SH-SY5Y (cell line): ENCODE data around the gene OR6C65.

ENCODE experiments used
- GATA2 ChIP-seq: IDR thresholded peaks from 2 replicates; pipeline ENCODE4 v1.6.1; 2011; ENCODE audit warnings: mild to moderate bottlenecking, low read depth, low read length
- GATA3 ChIP-seq: IDR thresholded peaks from 2 replicates; pipeline ENCODE4 v1.6.1; 2011; ENCODE audit warnings: low read depth, mild to moderate bottlenecking, low read length, moderate library complexity

DNA sequence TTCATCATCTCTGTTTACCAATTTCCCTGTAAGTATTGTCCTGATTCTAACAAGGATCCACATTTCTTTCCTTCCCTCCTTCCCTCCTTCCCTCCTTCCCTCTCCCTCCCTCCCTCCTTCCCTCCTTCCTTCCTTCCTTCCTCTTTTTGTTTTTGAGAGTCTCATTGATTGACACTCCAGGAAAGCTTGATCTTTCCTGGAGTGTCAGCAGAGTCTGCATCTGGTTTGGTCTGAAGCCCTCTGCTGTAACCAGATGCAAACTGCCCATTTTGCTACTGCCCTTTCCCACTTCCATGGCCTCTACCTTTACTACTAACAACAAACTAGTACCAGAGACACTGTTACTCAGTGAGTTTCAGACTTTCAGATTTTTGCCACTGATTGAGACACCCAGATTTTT lies 14.4 kb upstream of the OR6C65 start:
- TF ChIP-seq GATA2: no peak
- no peak for TF ChIP-seq GATA3
